Measurements from ENCODE around the gene UBE2K.
"Not testable (repeated sequence)": the region's sequence is repeated elsewhere in the genome, so short reads cannot be mapped to it uniquely, and the experiment has no call there.

Gene UBE2K

DNA sequence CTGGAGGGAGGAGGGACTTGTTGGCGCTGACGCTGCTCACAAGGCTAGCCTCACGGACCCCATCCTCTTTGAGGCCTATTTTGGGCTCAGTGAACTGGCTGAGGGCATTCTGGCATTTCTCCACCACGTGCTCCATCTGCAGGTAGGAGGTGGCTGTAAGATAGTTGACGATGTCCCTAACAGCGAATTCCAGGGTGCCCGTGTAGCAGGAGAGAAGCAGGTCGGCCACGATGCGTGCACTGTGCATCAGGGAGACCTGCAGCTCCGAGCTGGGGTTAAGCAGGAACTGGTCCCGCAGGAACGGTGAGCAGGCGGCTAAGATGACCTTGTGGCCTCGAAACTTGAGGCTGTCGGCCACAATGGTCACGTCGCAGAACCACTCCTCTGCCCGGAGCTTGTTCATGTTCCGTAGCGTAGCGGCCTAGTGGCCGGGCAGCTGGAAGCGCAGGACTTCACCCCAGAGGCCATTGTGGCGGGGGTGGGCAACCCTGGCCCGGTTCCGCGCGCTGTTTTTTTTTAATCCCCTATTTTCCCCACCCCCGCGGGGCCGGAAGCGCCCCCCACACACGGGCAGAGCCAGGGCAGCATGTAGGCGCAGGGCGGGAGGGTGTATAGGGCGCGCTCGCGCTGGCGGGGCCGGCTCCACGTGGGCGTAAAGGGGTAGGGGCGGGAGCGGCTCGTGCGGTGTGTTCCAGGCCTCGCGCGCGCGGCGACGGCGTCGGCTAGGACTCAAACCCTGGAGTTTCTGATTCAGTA is 73.2 kb downstream of the UBE2K start:
- H3K36me3 Mint-ChIP-seq (ENCODE audit: low read depth) = peaks cover 25% of the 10 kb centered on the region
- no peaks in the 10 kb centered on the region for H3K4me1 Mint-ChIP-seq
- no peak overlapping the region for H3K27ac Mint-ChIP-seq
- DNase-seq = no peak
- no peaks in the 10 kb centered on the region for H3K27me3 Mint-ChIP-seq
- no peak for ATAC-seq
- H3K9me3 Mint-ChIP-seq = no peaks in the 10 kb centered on the region
- no peak overlapping the region for H3K4me3 Mint-ChIP-seq

DNA sequence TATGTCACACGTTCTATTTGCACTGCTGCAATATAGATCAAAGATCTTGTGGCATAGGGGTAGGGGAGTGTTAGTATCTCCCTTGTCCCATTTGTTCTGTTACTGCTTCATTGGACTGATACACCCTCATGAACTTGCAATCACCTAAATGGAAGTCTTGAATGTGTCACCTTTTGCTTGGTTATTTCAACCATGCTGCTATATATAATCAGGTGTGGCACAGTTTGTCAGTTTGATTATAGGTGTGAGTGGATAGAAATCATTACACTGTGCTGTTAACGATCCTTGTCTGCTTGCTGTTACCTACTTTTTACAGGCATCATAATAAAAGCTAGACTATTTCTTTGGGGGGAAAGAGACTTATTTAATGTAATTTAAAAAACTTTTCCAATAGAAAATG is 84.1 kb downstream of the UBE2K start:
- not testable (repeated sequence) for H3K27me3 Mint-ChIP-seq, H3K27ac Mint-ChIP-seq

DNA sequence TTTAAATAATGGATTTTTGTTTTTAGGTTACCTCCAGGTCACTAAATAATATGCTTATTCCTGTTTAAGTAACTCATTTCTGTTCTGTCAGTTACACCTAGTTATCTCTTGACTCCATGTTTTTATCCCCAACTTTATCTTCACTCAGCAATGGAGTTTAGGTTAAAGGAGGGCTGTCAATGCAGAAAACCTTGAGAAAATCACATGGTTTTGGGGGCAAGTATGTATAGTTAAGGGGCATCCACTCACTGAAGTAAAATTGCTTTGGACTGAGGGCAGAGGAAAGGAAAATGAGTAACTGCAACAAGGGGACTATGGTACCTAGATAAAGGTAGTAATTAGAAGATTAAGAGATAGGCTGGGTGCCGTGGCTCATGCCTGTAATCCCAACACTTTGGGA is 87.1 kb downstream of the UBE2K start:
- DNase-seq (no peak), ATAC-seq (no peak)
- Mint-ChIP-seq H3K4me3 (no peak overlapping the region), H3K27ac (no peak overlapping the region), H3K4me1 (peaks cover 3% of the 10 kb centered on the region), H3K36me3 (ENCODE audit: low read depth) (no peaks in the 10 kb centered on the region), H3K9me3 (peaks cover 4% of the 10 kb centered on the region), H3K27me3 (no peaks in the 10 kb centered on the region)

More for the DNA sequence above, 84.1 kb downstream of the UBE2K start:
- DNase-seq, ATAC-seq, H3K4me3 Mint-ChIP-seq, H3K9me3 Mint-ChIP-seq, H3K4me1 Mint-ChIP-seq: not testable (repeated sequence)
- H3K36me3 Mint-ChIP-seq (ENCODE audit: low read depth) = peaks cover 14% of the 10 kb centered on the region

DNA sequence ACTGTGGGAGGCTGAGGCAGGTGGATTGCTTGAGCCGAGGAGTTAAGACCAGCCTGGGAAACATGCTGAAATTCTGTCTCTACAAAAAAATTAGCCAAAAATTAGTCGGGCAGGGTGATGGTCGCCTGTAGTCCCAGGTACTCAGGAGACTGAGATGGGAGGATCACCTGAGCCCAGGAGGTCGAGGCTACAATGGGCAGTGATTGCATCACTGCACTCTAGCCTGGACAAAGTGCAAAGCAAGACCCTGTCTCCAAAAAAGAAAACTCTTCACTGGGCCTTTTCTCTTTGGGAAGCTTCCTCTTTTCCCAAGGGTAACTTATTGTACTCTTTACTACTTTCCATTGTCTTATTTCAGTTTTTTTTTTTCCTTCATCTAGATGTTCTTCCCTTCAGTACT is 88.9 kb downstream of the UBE2K start:
- Mint-ChIP-seq H3K4me3 (no peak overlapping the region), H3K9me3 (peaks cover 4% of the 10 kb centered on the region), H3K27ac (no peak overlapping the region), H3K36me3 (ENCODE audit: low read depth) (no peaks in the 10 kb centered on the region), H3K27me3 (no peaks in the 10 kb centered on the region), H3K4me1 (no peaks in the 10 kb centered on the region)
- no peak for DNase-seq
- ATAC-seq = no peak

DNA sequence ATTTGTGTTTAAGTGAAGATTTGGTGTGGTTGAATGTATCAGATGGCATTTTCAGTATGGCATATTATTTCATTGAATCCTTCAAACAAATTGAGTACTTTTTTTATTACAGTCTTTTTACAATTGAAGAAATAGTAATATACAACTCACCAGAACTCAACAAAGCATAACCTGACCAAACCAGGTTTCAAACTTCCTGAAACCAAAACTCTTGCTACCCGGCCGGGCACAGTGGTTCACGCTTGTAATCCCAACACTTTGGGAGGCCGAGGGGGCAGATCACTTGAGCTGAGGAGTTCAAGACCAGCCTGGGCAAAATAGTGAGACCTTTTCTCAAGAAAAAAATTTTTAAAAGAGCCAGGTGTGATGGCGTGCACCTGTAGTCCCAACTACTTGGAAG is 94.2 kb downstream of the UBE2K start:
- no peaks in the 10 kb centered on the region for H3K27me3 Mint-ChIP-seq
- no peaks in the 10 kb centered on the region for H3K4me1 Mint-ChIP-seq
- no peaks in the 10 kb centered on the region for H3K36me3 Mint-ChIP-seq (ENCODE audit: low read depth)
- H3K4me3 Mint-ChIP-seq = no peak overlapping the region
- H3K9me3 Mint-ChIP-seq = peaks cover 4% of the 10 kb centered on the region
- no peak overlapping the region for H3K27ac Mint-ChIP-seq
- ATAC-seq = no peak
- DNase-seq = no peak

DNA sequence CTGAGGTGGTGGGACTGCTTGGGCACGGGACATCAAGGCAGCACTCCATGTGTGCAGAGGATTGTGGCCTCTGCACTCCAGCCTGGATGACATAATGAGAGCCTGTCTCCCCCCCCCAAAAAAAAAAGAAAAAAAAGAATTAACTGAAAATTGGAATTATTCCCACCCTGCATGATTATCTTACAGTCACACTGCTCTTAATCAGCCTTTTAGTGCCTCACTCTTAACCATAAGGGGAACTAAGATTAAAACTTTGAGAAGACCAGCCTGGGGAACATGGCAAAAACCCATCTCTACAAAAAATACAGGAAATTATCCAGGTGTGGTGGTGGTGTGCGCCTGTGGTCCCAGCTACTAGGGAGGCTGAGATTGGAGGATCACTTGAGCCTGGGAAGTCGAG is 94.6 kb downstream of the UBE2K start:
- no peak overlapping the region for H3K27ac Mint-ChIP-seq
- peaks cover 4% of the 10 kb centered on the region for H3K9me3 Mint-ChIP-seq
- H3K27me3 Mint-ChIP-seq = no peaks in the 10 kb centered on the region
- no peaks in the 10 kb centered on the region for H3K36me3 Mint-ChIP-seq (ENCODE audit: low read depth)
- no peak for DNase-seq
- H3K4me1 Mint-ChIP-seq = no peaks in the 10 kb centered on the region
- no peak overlapping the region for H3K4me3 Mint-ChIP-seq
- no peak for ATAC-seq

DNA sequence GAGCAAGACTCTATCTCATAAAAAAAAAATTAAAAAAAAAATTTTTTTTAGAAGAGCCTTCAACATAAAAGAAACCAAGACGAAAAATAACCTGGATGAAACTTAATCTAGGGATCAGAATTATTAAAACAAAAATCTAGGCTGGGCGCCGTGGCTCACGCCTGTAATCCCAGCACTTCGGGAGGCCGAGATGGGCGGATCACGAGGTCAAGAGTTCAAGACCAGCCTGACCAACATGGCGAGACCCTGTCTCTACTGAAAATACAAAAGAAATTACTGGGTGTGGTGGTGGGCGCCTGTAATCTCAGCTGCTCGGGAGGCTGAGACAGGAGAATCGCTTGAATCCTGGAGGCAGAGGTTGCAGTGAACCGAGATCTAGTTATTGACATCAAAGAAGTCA is 95.0 kb downstream of the UBE2K start:
- not testable (repeated sequence) for H3K4me3 Mint-ChIP-seq; H3K9me3 Mint-ChIP-seq; H3K27ac Mint-ChIP-seq; DNase-seq; H3K27me3 Mint-ChIP-seq; ATAC-seq; H3K36me3 Mint-ChIP-seq (ENCODE audit: low read depth); H3K4me1 Mint-ChIP-seq

DNA sequence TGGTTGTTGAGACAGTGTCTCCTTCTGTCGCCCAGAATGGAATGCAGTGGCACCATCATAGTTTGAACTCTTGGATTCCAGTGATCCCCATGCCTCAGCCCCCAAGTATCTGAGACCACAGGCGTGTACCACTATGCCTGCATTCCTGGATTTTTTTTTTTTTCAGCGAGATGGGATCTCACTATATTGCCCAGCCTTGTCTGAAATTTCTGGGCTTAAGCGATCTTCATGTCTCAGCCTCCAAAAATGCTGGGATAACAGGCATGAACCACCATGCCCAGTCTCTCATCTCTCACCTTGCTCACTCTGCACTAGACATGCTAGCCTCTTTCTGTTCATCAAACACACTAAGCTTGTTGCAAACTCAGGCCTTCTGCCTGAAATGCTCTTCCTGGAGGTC is 104.1 kb downstream of the UBE2K start:
- Mint-ChIP-seq H3K4me1 (no peaks in the 10 kb centered on the region), H3K4me3 (no peak overlapping the region), H3K27me3 (no peaks in the 10 kb centered on the region), H3K27ac (no peak overlapping the region), H3K9me3 (no peaks in the 10 kb centered on the region), H3K36me3 (ENCODE audit: low read depth) (no peaks in the 10 kb centered on the region)
- DNase-seq (no peak), ATAC-seq (no peak)

DNA sequence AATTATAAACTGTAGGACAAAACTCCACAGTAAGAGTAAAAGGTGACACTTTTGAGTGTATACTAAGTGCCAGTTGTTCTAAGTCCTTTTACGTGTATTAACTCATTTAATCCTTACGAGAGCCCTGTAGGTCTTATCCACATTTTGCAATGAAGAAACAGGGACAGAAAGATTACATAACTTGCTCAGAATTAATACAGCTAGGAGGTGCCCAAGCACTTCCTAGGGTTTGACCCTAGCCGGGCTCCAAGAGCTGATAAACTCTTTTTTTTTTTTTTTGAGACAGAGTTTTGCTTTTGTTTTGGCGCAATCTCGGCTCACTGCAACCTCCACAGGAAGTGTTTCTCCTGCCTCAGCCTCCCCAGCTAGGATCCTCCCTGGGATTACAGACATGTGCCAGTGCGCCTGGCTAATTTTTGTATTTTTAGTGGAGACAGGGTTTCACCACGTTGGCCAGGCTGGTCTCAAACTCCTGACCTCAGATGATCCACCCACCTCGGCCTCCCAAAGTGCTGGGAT is 110.4 kb downstream of the UBE2K start:
- DNase-seq (no peak), ATAC-seq (no peak)
- Mint-ChIP-seq H3K4me1 (peaks cover 8% of the 10 kb centered on the region), H3K27me3 (peaks cover 7% of the 10 kb centered on the region), H3K27ac (no peak overlapping the region), H3K4me3 (no peak overlapping the region), H3K36me3 (ENCODE audit: low read depth) (peaks cover 8% of the 10 kb centered on the region), H3K9me3 (peaks cover 9% of the 10 kb centered on the region)

DNA sequence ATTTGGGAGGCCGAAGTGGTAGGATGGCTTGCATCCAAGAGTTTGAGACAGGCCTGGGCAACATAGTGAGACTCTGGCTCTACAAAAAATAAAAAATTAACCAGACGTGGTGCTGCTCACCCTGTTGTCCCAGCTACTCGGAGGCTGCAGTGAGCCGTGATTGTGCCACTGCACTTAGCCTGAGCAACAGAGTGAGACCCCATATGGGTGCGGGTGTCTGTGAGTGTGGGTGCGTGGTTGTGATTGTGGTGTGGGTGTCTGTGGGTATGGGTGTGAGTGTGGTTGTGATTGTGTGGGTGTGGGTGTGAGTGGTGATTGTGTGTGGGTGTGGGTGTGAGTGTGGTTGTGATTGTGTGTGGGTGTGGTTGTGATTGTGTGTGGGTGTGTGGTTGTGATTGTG is 114.6 kb downstream of the UBE2K start:
- peak; percentile 67 for ATAC-seq
- Mint-ChIP-seq H3K36me3 (ENCODE audit: low read depth) (peaks cover 13% of the 10 kb centered on the region), H3K27me3 (peaks cover 10% of the 10 kb centered on the region), H3K4me3 (peak overlapping the region; percentile 22), H3K4me1 (peaks cover 11% of the 10 kb centered on the region), H3K27ac (peak overlapping the region; percentile 72), H3K9me3 (peaks cover 14% of the 10 kb centered on the region)
- DNase-seq = no peak

DNA sequence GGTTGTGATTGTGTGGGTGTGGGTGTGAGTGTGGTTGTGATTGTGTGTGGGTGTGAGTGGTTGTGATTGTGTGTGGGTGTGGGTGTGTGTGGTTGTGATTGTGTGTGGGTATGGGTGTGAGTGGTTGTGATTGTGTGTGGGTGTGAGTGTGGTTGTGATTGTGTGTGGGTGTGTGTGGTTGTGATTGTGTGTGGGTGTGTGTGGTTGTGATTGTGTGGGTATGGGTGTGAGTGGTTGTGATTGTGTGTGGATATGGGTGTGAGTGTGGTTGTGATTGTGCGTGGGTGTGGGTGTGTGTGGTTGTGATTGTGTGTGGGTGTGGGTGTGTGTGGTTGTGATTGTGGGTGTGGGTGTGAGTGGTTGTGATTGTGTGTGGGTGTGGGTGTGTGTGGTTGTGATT is 115.1 kb downstream of the UBE2K start:
- Mint-ChIP-seq H3K36me3 (ENCODE audit: low read depth) (peaks cover 13% of the 10 kb centered on the region), H3K4me1 (peaks cover 11% of the 10 kb centered on the region), H3K27me3 (peaks cover 10% of the 10 kb centered on the region), H3K27ac (peak overlapping the region; percentile 72), H3K9me3 (peaks cover 14% of the 10 kb centered on the region)
- not testable (repeated sequence) for ATAC-seq, H3K4me3 Mint-ChIP-seq, DNase-seq

DNA sequence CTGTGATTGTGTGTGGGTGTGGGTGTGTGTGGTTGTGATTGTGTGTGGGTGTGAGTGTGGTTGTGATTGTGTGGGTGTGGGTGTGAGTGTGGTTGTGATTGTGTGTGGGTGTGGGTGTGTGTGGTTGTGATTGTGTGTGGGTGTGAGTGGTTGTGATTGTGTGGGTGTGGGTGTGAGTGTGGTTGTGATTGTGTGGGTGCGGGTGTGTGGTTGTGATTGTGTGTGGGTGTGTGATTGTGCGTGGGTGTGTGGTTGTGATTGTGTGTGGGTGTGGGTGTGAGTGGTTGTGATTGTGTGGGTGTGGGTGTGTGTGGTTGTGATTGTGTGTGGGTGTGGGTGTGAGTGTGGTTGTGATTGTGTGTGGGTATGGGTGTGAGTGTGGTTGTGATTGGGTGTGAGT is 115.8 kb downstream of the UBE2K start:
- not testable (repeated sequence) for ATAC-seq, H3K4me3 Mint-ChIP-seq, DNase-seq, H3K27ac Mint-ChIP-seq
- peaks cover 11% of the 10 kb centered on the region for H3K4me1 Mint-ChIP-seq
- peaks cover 14% of the 10 kb centered on the region for H3K9me3 Mint-ChIP-seq
- H3K27me3 Mint-ChIP-seq = peaks cover 10% of the 10 kb centered on the region
- H3K36me3 Mint-ChIP-seq (ENCODE audit: low read depth) = peaks cover 13% of the 10 kb centered on the region

DNA sequence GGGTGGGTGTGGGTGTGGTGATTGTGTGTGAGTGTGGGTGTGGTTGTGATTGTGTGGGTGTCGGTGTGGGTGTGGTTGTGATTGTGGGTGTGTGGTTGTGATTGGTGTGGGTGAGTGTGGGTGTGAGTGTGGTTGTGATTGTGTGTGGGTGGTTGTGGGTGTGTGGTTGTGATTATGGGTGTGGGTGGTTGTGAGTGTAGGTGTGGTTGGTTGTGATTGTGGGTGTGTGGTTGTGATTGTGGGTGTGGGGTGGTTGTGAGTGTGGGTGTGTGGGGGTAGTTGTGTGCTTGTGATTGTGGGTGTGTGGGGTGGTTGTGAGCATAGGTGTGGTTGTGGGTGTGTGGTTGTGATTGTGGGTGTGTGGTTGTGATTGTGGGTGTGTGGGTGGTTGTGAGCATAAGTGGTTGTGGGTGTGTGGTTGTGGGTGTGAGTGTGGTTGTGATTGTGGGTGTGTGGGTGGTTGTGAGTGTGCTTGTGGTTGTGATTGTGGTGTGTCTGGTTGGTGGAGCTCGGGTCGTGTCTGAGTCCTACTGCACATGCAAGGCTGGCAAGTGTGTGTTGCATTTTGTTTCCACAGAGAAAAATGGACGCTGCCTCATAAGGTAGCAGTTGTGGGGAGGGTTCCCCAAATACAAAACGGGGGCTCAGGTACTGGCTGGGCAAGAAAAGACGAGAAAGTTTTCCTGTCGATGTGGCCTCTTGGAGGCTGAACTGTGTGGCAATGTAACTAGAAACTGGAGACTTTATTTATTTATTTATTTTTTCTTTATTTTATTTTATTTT is 116.7 kb downstream of the UBE2K start:
- Mint-ChIP-seq H3K27ac (peak overlapping the region; percentile 71), H3K4me3 (peak overlapping the region; percentile 17), H3K4me1 (peaks cover 11% of the 10 kb centered on the region), H3K27me3 (peaks cover 10% of the 10 kb centered on the region), H3K9me3 (peaks cover 14% of the 10 kb centered on the region), H3K36me3 (ENCODE audit: low read depth) (peaks cover 13% of the 10 kb centered on the region)
- peak; percentile 51 for ATAC-seq
- peak; percentile 6 for DNase-seq

DNA sequence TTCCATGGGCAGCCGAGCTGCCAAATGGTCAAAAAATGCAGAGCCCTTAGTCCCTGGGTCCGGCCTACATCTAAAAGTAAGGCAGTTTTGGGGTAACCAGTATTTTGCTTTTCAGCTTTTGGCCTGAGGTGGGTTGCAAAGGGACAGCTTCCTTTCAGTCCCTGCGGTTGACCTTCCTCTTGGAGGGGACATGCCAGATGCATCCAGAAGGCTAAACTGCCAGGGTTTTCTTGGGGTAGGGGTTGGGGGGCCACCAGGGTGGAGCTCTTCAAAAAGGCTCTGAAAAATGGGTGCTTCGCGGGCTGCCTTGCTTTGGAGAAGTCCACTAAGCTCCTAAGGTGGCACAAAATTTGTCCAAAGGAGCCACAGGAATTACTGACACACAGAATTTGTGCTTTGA is 120.7 kb downstream of the UBE2K start:
- no peak overlapping the region for H3K4me3 Mint-ChIP-seq
- H3K27me3 Mint-ChIP-seq = peaks cover 3% of the 10 kb centered on the region
- no peak overlapping the region for H3K27ac Mint-ChIP-seq
- peaks cover 5% of the 10 kb centered on the region for H3K36me3 Mint-ChIP-seq (ENCODE audit: low read depth)
- H3K9me3 Mint-ChIP-seq = peaks cover 5% of the 10 kb centered on the region
- peaks cover 3% of the 10 kb centered on the region for H3K4me1 Mint-ChIP-seq
- ATAC-seq (no peak), DNase-seq (no peak)

DNA sequence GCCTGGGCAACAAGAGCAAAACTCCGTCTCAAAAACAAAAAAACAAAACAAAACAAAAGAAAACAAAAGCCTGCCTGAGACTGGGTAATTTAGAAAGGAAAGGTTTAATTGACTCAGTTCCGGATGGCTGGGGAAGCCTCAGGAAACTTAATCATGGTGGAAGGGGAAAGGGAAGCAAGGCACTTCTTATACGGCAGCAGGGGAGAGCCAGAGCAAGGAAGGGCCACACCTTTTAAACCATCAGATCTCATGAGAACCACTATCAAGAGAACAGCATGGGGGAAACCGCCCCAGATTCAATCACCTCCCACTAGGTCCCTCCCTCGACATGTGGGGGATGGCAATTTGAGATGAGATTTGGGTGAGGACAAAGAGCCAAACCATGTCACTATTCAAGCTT is 122.2 kb downstream of the UBE2K start:
- no peak overlapping the region for H3K4me3 Mint-ChIP-seq
- H3K27ac Mint-ChIP-seq = no peak overlapping the region
- ATAC-seq = no peak
- no peaks in the 10 kb centered on the region for H3K27me3 Mint-ChIP-seq
- H3K36me3 Mint-ChIP-seq (ENCODE audit: low read depth) = peaks cover 5% of the 10 kb centered on the region
- H3K4me1 Mint-ChIP-seq = no peaks in the 10 kb centered on the region
- no peaks in the 10 kb centered on the region for H3K9me3 Mint-ChIP-seq
- no peak for DNase-seq
